Mesenteric fat pad (tissue), 1 donor: ENCODE data around the gene CCDC159. TPM values are rescaled to one million over a fixed set of nuclear protein-coding genes. Genes with fewer than 3 reads are reported as not detected.

Experiments
- DNase-seq: peaks from one replicate; pipeline ENCODE4 v3.0.0-alpha.2; 2020; ENCODE audit warnings: low spot score
- total RNA-seq: library from RNA; stranded (reverse); fragmentation: NEBNext Ultra II Directional; extraction: Animal tissue kit (Norgen Biotek cat#: 25700); gene quantifications from one replicate; pipeline ENCODE4 v1.2.1, GENCODE V29; 2021
- donor health status: DM: yes; HTN: yes; CAD: no.

Gene CCDC159
- total RNA-seq, 1 donor from 2014 or later: 16.4 TPM

GRCh38 chr19:11384778-11385129, 38.4 kb downstream of the CCDC159 start:
- DNase-seq: no peak

GRCh38 chr19:11387162-11388034, 41.1 kb downstream of the CCDC159 start:
- no peak for DNase-seq

- no peak for DNase-seq
Observed at GRCh38 chr19:11390359-11390758, 44.0 kb downstream of the CCDC159 start.

GRCh38 chr19:11390933-11391680, 44.8 kb downstream of the CCDC159 start:
- no peak for DNase-seq

GRCh38 chr19:11397089-11397610, 50.8 kb downstream of the CCDC159 start:
- no peak for DNase-seq

GRCh38 chr19:11399667-11400066, 53.3 kb downstream of the CCDC159 start:
- DNase-seq: no peak

GRCh38 chr19:11400798-11401197, 54.5 kb downstream of the CCDC159 start:
- DNase-seq: no peak

- DNase-seq: no peak
Observed at GRCh38 chr19:11401808-11402543, 55.7 kb downstream of the CCDC159 start.

Other genes starting within 250 kb of the CCDC159 start
- gene SPC24, start 190.7 kb upstream of the CCDC159 start, total RNA-seq: 0.77 TPM
- gene KANK2, start 149.0 kb upstream of the CCDC159 start, total RNA-seq: 121 TPM
- 4.5 TPM for gene ANGPTL8, start 106.9 kb upstream of the CCDC159 start, total RNA-seq
- gene DOCK6, start 84.0 kb upstream of the CCDC159 start, total RNA-seq: 119 TPM
- gene TSPAN16, start 50.4 kb upstream of the CCDC159 start, total RNA-seq: not detected
- 21.7 TPM for gene RAB3D, start 6.9 kb upstream of the CCDC159 start, total RNA-seq
- gene TMEM205, start 251 bp upstream of the CCDC159 start, total RNA-seq: 54.3 TPM
- 26.0 TPM for gene PLPPR2, start 8.9 kb downstream of the CCDC159 start, total RNA-seq
- gene SWSAP1, start 28.1 kb downstream of the CCDC159 start, total RNA-seq: 1.2 TPM
- 9.6 TPM for gene EPOR, start 37.8 kb downstream of the CCDC159 start, total RNA-seq
- gene RGL3, start 72.8 kb downstream of the CCDC159 start, total RNA-seq: 18.8 TPM
- gene ODAD3, start 88.6 kb downstream of the CCDC159 start, total RNA-seq: 0.35 TPM
- gene PRKCSH, start 89.1 kb downstream of the CCDC159 start, total RNA-seq: 199 TPM
- not detected for gene ELAVL3, start 134.5 kb downstream of the CCDC159 start, total RNA-seq
- gene ZNF653, start 159.3 kb downstream of the CCDC159 start, total RNA-seq: 8.6 TPM
- gene ECSIT, start 182.6 kb downstream of the CCDC159 start, total RNA-seq: 28.4 TPM
- gene CNN1, start 192.3 kb downstream of the CCDC159 start, total RNA-seq: 21.8 TPM
- 35.0 TPM for gene ELOF1, start 212.7 kb downstream of the CCDC159 start, total RNA-seq
- gene ACP5, start 231.1 kb downstream of the CCDC159 start, total RNA-seq: 35.0 TPM